Coronary artery (tissue), 2 donors: Measurements from ENCODE around the gene RPS27L.
"Not testable (repeated sequence)": the region's sequence is repeated elsewhere in the genome, so short reads cannot be mapped to it uniquely, and the experiment has no call there.

Experiments
- DNase-seq: peaks from one replicate; pipeline ENCODE4 v3.0.0-alpha.2; 2017; ENCODE audit warnings: low spot score
- H3K27ac ChIP-seq, 2 donors: fragments of 200-600 bp; sonication (generic); one replicate each; pipeline ENCODE4 v1.5.1; 2016 to 2019
- H3K4me3 ChIP-seq: fragments of 200-600 bp; sonication (generic); 2 replicates; pipeline ENCODE4 v1.5.1; 2016; ENCODE audit warnings: mild to moderate bottlenecking, moderate library complexity
- CTCF ChIP-seq: fragments of 200-600 bp; sonication (generic); IDR thresholded peaks from one replicate; pipeline ENCODE4 v1.5.1; 2019; ENCODE audit warnings: antibody characterized with exemption

RPS27L gene

GRCh38 chr15:63110428-63111026, 46.8 kb downstream of the RPS27L start:
- TF ChIP-seq CTCF: no peak
- H3K27ac ChIP-seq: no peak overlapping the region
- H3K4me3 ChIP-seq: no peak overlapping the region
- no peak for DNase-seq

- Histone ChIP-seq H3K27ac (no peak overlapping the region), H3K4me3 (no peak overlapping the region)
- no peak for TF ChIP-seq CTCF
- no peak for DNase-seq
These were observed 47.4 kb downstream of the RPS27L start for GRCh38 chr15:63109920-63110319.

GRCh38 chr15:63109498-63109897, 47.8 kb downstream of the RPS27L start:
- TF ChIP-seq CTCF: no peak
- Histone ChIP-seq H3K27ac (no peak overlapping the region), H3K4me3 (no peak overlapping the region)
- DNase-seq: no peak

GRCh38 chr15:63107895-63108546, 49.3 kb downstream of the RPS27L start:
- H3K4me3 ChIP-seq: peak overlapping the region; percentile 13
- peak overlapping the region in 1 of 2 donors; percentile 54 for H3K27ac ChIP-seq
- no peak for TF ChIP-seq CTCF
- no peak for DNase-seq

GRCh38 chr15:63105354-63105753, 51.9 kb downstream of the RPS27L start:
- not testable (repeated sequence) for DNase-seq, H3K27ac ChIP-seq, H3K4me3 ChIP-seq

GRCh38 chr15:63104727-63105126, 52.5 kb downstream of the RPS27L start:
- H3K4me3 ChIP-seq: no peak overlapping the region
- no peak for TF ChIP-seq CTCF
- no peak for DNase-seq
- no peak overlapping the region for H3K27ac ChIP-seq

GRCh38 chr15:63103416-63103815, 53.9 kb downstream of the RPS27L start:
- no peak for DNase-seq

GRCh38 chr15:63099581-63099980, 57.7 kb downstream of the RPS27L start:
- H3K4me3 ChIP-seq, H3K27ac ChIP-seq, DNase-seq: not testable (repeated sequence)

More at GRCh38 chr15:63103416-63103815, 53.9 kb downstream of the RPS27L start:
- H3K27ac ChIP-seq: no peak overlapping the region
- no peak overlapping the region for H3K4me3 ChIP-seq
- TF ChIP-seq CTCF: no peak

- H3K27ac ChIP-seq, H3K4me3 ChIP-seq, DNase-seq: not testable (repeated sequence)
These were observed 58.4 kb downstream of the RPS27L start for GRCh38 chr15:63098901-63099300.
